Right lobe of liver (tissue), 4 donors: ENCODE measurements around the gene COL23A1.

Experiments used
- CTCF ChIP-seq, 4 donors: fragments of 200-600 bp in 3 of 4; fragments of 450-650 bp in 1 of 4; IDR thresholded peaks; one replicate each; pipeline versions ENCODE4 v1.5.1 to v1.8.0; 2016 to 2022; ENCODE audit warnings: antibody characterized with exemption in 4 of 4, mild to moderate bottlenecking in 2 of 4
- POLR2A ChIP-seq: fragments of 450-650 bp; IDR thresholded peaks from one replicate; pipeline ENCODE4 v1.6.1; 2017; ENCODE audit warnings: antibody characterized with exemption, mild to moderate bottlenecking
- donor health status: DM: no; HTN: no; CAD: no.
- donor health status: DM: no; HTN: no; CAD: no.
- donor health status: DM: no; HTN: yes; CAD: no.

- no peak for TF ChIP-seq CTCF (IDR thresholded peaks at IDR 0.05)
- no peak for TF ChIP-seq POLR2A
Observed at GRCh38 chr5:178350361-178351220, 239.6 kb downstream of the COL23A1 start.
